ENCODE measurements around the gene ERVFRD-1. TPM values are rescaled to one million over a fixed set of nuclear protein-coding genes. Genes with fewer than 3 reads are reported as not detected.
"Not testable (repeated sequence)": the region's sequence is repeated elsewhere in the genome, so short reads cannot be mapped to it uniquely, and the experiment has no call there.

The ERVFRD-1 gene
- total RNA-seq, 2 experiments from 2014 or later, result not detected

DNA sequence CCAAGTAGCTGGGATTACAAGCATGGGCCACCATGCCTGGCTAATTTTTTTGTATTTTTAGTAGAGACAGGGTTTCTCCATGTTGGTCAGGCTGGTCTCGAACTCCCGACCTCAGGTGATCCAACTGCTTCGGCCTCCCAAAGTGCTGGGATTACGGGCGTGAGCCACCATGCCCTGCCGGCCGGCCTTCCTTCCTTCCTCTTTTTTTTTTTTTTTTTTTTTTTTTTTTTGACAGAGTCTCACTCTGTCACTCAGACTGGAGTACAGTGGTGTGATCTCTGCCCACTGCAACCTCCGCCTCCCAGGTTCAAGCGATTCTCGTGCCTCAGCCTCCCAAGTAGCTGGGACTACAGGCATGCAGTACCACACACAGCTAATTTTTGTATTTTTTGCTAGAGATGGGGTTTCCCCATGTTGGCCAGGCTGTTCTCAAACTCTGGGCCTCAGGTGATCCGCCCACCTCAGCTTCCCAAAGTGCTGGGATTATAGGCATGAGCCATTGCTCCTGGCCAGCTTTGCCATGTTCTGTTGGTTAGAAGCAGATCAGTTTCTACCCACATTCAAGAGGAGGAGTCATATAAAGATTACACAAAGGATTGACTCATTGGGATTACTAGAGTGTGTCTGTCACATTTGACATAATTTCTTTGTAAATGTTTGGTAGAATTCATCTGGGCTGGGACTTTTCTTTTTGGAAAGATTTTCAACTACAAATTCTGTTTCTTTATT is 4.4 kb upstream of the ERVFRD-1 start:
- CTCF ChIA-PET; H3K4me3 Mint-ChIP-seq; H3K9me3 Mint-ChIP-seq (ENCODE audit: low read depth); H3K27ac Mint-ChIP-seq; ATAC-seq; DNase-seq; H3K36me3 Mint-ChIP-seq; H3K27me3 Mint-ChIP-seq: not testable (repeated sequence)
- peaks cover 20% of the 10 kb centered on the region for H3K4me1 Mint-ChIP-seq

DNA sequence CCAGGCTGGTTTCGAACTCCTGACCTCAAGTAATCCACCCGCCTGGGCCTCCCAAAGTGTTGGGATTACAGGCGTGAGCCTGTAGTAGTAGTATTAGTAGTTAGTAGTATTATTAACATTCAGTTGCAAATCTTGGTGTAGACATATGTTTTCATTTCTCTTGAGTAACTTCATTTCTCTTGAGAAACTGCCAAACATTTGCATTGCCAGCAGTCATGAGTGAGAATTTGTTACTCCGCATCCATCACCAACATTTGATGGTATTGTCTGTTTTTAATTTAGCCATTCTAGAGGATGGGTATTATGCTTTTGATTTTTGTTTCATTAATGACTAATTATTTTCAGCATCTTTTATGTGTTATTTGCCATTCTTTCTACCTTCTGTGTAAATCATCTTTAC is 1.5 kb upstream of the ERVFRD-1 start:
- no peak overlapping the region for H3K4me3 Mint-ChIP-seq
- no peaks in the 10 kb centered on the region for H3K27me3 Mint-ChIP-seq
- H3K4me1 Mint-ChIP-seq, result peaks cover 22% of the 10 kb centered on the region
- CTCF ChIA-PET, result interaction anchor here (1.6 kb wide), 1 partner anchor 44 kb away, joined by 4 read pairs; no protein-coding TSS in a partner anchor
- no peak overlapping the region for H3K27ac Mint-ChIP-seq
- no peak for DNase-seq
- H3K36me3 Mint-ChIP-seq, result peaks cover 3% of the 10 kb centered on the region
- no peaks in the 10 kb centered on the region for H3K9me3 Mint-ChIP-seq (ENCODE audit: low read depth)
- no peak for ATAC-seq

DNA sequence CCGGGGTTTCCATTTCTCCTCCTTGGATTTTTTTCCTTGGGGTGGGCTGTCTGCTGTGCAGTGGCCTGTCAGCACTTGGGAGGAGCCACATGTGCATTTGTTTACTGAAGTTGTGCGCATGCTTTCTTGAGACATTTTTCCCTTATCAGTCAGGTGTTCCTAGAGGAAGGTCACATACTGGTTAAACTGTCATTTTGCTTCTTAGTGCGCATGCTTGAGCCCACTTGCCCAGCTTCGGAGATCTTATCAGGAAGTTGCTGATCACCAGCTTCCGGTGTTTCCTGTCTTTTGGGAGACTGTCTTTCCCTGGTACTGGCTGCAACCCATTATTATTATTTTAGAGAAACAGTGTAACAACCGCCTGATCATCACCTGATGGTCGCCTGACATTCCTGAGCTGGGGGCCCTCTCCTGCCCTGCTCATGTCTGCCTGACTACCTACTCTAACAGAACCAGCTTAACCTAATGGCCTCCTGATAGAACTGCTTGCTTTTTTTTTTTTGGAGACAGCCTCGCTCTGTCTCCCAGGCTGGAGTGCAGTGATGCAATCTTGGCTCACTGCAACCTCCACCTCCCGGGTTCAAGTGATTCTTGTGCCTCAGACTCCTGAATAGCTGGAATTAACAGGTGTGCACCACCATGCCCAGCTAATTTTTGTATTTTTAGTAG is 378 bp upstream of the ERVFRD-1 start:
- ATAC-seq, result no peak
- Mint-ChIP-seq H3K4me3 (no peak overlapping the region), H3K9me3 (ENCODE audit: low read depth) (no peaks in the 10 kb centered on the region), H3K4me1 (peaks cover 22% of the 10 kb centered on the region), H3K27ac (no peak overlapping the region), H3K36me3 (peaks cover 3% of the 10 kb centered on the region), H3K27me3 (no peaks in the 10 kb centered on the region)
- DNase-seq, result no peak
- CTCF ChIA-PET, result interaction anchor here (1.0 kb wide), 1 partner anchor 14 kb away, joined by 3 read pairs; no protein-coding TSS in a partner anchor

DNA sequence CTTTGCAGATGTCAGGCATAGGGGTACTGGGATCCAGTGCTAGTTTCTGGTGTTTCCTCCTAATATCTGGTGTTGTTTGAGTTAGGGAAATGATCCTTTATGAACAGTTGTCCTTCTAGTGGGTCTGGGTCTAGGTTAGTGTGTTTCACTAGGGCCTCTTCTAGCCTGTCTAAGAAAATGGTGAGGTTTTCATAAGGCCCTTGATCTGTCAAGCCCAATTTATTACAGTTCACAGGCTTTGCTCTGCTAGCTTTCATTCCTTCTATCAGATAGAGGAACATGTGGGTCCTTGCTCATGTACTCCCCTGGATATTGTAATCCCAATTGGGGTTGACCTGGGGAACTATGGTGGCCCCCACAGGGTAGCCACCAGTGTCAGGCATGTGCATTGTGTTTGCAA is 2.8 kb downstream of the ERVFRD-1 start:
- H3K9me3 Mint-ChIP-seq (ENCODE audit: low read depth), result no peaks in the 10 kb centered on the region
- DNase-seq, result no peak
- no peak overlapping the region for H3K4me3 Mint-ChIP-seq
- CTCF ChIA-PET, result no interaction called here
- ATAC-seq, result no peak
- no peak overlapping the region for H3K27ac Mint-ChIP-seq
- no peaks in the 10 kb centered on the region for H3K27me3 Mint-ChIP-seq
- peaks cover 17% of the 10 kb centered on the region for H3K4me1 Mint-ChIP-seq
- peaks cover 4% of the 10 kb centered on the region for H3K36me3 Mint-ChIP-seq

DNA sequence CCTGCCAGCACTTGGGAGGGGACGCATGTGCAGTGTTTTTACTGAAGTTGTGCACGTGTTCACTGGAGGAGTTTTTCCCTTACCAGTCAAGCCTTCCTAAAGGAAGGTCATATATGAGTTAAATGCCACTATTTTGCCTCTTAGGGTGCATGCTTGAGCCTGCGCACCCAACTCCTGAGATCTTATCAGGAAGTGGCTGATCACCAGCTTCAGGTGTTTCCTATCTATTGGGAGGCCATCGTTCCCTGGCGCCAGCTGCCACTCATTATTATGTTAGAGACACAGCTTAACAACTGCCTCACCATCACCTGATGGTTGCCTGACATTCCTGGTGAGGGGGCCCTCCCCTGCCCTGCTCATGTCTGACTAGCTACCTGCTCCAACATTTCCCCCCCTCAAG is 8.5 kb downstream of the ERVFRD-1 start:
- no peaks in the 10 kb centered on the region for H3K27me3 Mint-ChIP-seq
- H3K4me1 Mint-ChIP-seq, result peaks cover 3% of the 10 kb centered on the region
- no peak overlapping the region for H3K4me3 Mint-ChIP-seq
- no peak for ATAC-seq
- H3K36me3 Mint-ChIP-seq, result peaks cover 40% of the 10 kb centered on the region
- DNase-seq, result no peak
- H3K9me3 Mint-ChIP-seq (ENCODE audit: low read depth), result no peaks in the 10 kb centered on the region
- CTCF ChIA-PET, result no interaction called here
- no peak overlapping the region for H3K27ac Mint-ChIP-seq

DNA sequence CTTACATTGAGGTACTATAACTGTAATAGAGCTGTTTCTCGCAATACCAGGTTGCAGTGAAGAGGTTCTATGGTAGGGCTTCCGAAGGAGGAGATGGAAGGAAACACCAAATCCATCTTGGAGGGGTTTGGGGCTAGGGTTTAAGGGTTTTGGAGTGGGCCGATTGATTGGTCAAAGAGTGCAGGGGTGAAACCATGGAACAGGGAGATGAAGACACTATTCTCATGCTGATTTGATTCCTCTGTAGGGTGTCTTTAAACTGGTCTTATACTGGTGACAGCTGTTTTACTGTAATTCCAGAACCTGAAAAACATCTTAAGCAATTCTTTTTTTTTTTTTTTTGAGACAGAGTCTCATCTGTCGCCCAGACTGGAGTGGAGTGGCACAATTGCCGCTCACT is 10.1 kb downstream of the ERVFRD-1 start:
- no peak overlapping the region for H3K4me3 Mint-ChIP-seq
- peaks cover 44% of the 10 kb centered on the region for H3K36me3 Mint-ChIP-seq
- no peak overlapping the region for H3K27ac Mint-ChIP-seq
- CTCF ChIA-PET, result interaction anchor here (1.0 to 1.6 kb wide), 2 partner anchors 394 to 395 kb away, joined by 3 to 4 read pairs; no protein-coding TSS in a partner anchor
- no peak for ATAC-seq
- DNase-seq, result no peak
- no peaks in the 10 kb centered on the region for H3K9me3 Mint-ChIP-seq (ENCODE audit: low read depth)
- peaks cover 8% of the 10 kb centered on the region for H3K4me1 Mint-ChIP-seq
- no peaks in the 10 kb centered on the region for H3K27me3 Mint-ChIP-seq

DNA sequence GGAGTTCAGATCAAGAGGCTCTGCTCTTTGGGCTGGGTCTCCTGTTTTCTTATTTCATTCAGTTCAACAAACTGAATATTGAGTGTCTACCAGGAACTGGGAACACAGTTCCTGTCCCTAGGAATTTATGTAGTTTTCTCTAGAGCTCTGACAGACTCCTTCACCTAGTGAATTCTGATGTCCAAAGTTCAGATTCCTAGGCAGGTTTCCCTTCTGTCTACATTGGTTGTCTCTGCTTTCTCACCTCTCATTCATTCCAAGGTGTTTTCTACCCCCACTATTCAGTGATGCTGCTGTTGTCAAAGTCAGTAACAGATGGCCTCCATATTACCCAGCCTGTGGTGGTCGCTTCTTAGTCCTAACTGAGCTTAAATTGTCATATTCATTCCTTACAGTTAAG is 13.5 kb downstream of the ERVFRD-1 start:
- Mint-ChIP-seq H3K4me1 (peaks cover 26% of the 10 kb centered on the region), H3K27me3 (no peaks in the 10 kb centered on the region), H3K4me3 (no peak overlapping the region), H3K27ac (no peak overlapping the region), H3K9me3 (ENCODE audit: low read depth) (no peaks in the 10 kb centered on the region), H3K36me3 (peaks cover 38% of the 10 kb centered on the region)
- DNase-seq (no peak), ATAC-seq (no peak)
- CTCF ChIA-PET, result interaction anchor here (1.5 kb wide), 1 partner anchor 13 kb away, joined by 3 read pairs; the partner anchor contains the start of gene ERVFRD-1

DNA sequence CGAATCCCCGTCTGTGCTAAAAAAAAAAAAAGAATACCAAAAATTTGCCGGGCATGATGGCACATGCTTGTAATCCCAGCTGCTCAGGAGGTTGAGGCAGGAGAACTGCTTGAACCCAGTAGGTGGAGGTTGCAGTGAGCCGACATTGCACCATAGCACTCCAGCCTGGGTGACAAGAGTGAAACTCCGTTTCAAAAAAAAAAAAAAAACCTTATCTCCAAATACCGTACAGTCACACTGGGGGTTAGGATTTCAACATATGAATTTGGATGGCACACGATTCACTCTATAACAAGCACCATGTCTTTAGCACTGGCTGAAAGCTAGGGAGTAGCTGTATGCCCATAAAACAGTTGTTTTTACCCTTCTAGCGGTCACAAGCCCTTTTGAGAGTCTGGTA is 14.0 kb downstream of the ERVFRD-1 start:
- CTCF ChIA-PET, result interaction anchor here (1.3 to 1.5 kb wide), 2 partner anchors 14 to 399 kb away, joined by 3 to 4 read pairs; partner anchors contain the start of gene ERVFRD-1
- no peak for DNase-seq
- H3K27me3 Mint-ChIP-seq, result no peaks in the 10 kb centered on the region
- H3K4me1 Mint-ChIP-seq, result peaks cover 31% of the 10 kb centered on the region
- no peak overlapping the region for H3K4me3 Mint-ChIP-seq
- H3K36me3 Mint-ChIP-seq, result peaks cover 33% of the 10 kb centered on the region
- H3K27ac Mint-ChIP-seq, result no peak overlapping the region
- no peak for ATAC-seq
- H3K9me3 Mint-ChIP-seq (ENCODE audit: low read depth), result no peaks in the 10 kb centered on the region

DNA sequence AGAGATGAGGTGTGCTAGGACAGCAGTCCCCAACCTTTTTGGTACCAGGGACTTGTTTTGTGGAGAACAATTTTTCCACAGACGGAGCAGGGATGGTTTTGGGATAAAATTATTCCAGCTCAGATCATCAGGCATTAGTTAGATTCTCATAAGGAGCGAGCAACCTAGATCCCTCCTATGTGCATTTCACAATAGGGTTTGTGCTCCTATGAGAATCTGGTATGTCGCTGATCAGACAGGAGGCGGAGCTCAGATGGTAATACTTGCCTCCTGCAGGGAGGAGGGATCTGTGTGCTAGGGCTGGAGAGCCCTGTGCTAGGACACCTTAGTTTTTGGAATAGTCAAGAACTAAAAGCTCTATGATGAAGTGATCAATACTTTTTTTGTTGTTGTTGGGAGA is 15.4 kb downstream of the ERVFRD-1 start:
- CTCF ChIA-PET, result interaction anchor here (0.8 to 1.3 kb wide), 3 partner anchors 10 to 400 kb away, joined by 3 to 4 read pairs (median 3); no protein-coding TSS in a partner anchor
- Mint-ChIP-seq H3K4me3 (peak overlapping the region; percentile 54), H3K9me3 (ENCODE audit: low read depth) (no peaks in the 10 kb centered on the region), H3K4me1 (peaks cover 36% of the 10 kb centered on the region), H3K36me3 (peaks cover 28% of the 10 kb centered on the region), H3K27ac (no peak overlapping the region), H3K27me3 (no peaks in the 10 kb centered on the region)
- ATAC-seq, result no peak
- DNase-seq, result peak; percentile 49

DNA sequence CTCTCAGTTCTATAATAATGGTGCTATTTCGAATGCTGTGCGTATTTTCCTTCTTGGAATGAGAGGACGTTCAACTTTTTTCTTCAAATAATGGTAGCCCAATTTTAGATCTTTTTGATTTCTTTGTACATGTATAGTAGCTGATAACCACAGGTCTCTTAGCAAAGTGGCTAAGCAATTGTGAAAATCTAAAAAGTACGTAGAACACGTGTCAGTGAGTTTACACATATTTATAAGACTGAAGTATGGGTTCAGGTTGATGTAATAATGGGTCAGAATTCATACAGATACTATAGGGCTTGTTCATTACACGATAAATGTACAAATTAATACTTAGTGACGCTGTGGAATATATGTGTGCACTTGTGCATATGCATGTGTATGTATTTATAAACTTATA is 16.6 kb downstream of the ERVFRD-1 start:
- Mint-ChIP-seq H3K4me1 (peaks cover 33% of the 10 kb centered on the region), H3K9me3 (ENCODE audit: low read depth) (no peaks in the 10 kb centered on the region), H3K36me3 (peaks cover 20% of the 10 kb centered on the region), H3K27ac (peak overlapping the region; percentile 97), H3K4me3 (peak overlapping the region; percentile 97), H3K27me3 (no peaks in the 10 kb centered on the region)
- CTCF ChIA-PET, result interaction anchor here (0.6 to 1.0 kb wide), 2 partner anchors 28 to 128 kb away, joined by 3 read pairs; no protein-coding TSS in a partner anchor
- ATAC-seq (no peak), DNase-seq (no peak)

DNA sequence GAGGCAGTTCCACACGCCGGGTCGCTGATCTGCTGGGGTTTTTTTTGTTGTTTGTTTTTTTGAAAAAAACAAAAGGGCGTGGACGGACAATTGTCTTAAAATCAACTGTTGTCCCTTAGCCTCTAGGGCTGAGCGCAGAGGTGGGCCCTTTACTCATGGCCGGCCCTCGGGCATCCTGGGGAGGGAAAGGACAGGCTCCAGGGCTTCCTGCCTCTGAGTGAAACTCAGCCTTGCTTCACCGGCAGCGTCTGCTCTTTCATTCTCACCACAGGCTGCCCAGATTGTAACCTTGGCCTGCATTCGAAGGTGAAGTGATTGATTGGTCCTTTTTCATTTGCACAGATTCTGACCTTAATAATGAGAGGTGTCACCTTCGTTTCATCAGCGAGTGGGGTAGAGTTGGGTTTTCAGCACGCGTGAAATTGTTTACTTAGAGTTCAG is 17.1 kb downstream of the ERVFRD-1 start:
- DNase-seq (peak; percentile 78), ATAC-seq (peak; percentile 32)
- Mint-ChIP-seq H3K27me3 (no peaks in the 10 kb centered on the region), H3K27ac (peak overlapping the region; percentile 97), H3K4me1 (peaks cover 33% of the 10 kb centered on the region), H3K9me3 (ENCODE audit: low read depth) (no peaks in the 10 kb centered on the region), H3K4me3 (peak overlapping the region; percentile 97), H3K36me3 (peaks cover 15% of the 10 kb centered on the region)
- CTCF ChIA-PET, result interaction anchor here (0.6 to 1.0 kb wide), 2 partner anchors 29 to 129 kb away, joined by 3 read pairs; no protein-coding TSS in a partner anchor

DNA sequence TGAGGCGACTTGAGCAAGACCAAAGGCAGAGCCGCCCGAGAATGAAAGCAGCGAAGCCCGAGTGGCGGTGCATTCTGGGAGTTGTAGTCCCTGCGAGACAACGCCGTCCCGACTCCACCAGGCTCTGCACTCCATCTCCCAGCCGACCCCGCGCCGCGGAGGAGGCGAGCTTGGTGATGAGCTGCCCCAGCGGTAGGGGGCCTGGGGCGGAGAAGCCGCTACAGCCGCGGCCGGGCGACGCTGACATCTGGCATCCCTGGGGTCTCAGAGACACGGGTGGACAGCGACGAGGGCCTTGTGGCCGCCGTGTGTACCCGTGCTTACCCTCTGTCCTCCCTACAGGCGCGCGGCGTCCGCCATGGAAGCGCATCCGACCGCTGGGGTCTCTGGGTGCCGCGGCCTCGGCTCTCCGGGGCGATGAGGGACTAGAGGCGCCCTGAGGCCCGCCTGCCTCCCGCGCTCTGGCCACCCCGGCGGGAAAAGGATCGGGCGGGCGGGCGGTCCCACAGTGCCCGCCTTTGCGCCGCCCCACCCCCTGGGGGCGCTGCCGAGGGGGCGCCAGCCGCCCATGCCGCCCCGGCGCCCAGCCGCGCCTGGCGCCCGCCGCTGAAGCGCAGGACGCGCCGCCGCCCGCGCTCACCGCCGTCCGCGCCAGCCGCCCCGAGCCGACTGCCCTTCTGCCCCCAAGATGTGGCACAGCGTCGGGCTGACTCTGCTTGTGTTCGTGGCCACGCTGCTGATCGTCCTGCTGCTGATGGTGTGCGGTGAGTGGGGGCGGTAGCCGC is 17.7 kb downstream of the ERVFRD-1 start, which contains the start of gene SMIM13:
Gene SMIM13 (plus strand): TSS at position 209 of the 785 bp plus-strand sequence. CDS start 480 bp downstream, at position 689.
- Mint-ChIP-seq H3K9me3 (ENCODE audit: low read depth) (no peaks in the 10 kb centered on the region), H3K36me3 (peaks cover 11% of the 10 kb centered on the region), H3K27ac (peak within 1 kb of the TSS; percentile 97), H3K4me1 (peaks cover 33% of the 10 kb centered on the region), H3K4me3 (peak within 1 kb of the TSS; percentile 97), H3K27me3 (peaks cover 2% of the 10 kb centered on the region)
- CTCF ChIA-PET, result interaction anchor here (0.6 to 1.6 kb wide), 8 partner anchors 17 to 482 kb away, joined by 3 to 5 read pairs (median 3); no protein-coding TSS in a partner anchor
- ATAC-seq, result peak; percentile 94
- peak; percentile 98 for DNase-seq

DNA sequence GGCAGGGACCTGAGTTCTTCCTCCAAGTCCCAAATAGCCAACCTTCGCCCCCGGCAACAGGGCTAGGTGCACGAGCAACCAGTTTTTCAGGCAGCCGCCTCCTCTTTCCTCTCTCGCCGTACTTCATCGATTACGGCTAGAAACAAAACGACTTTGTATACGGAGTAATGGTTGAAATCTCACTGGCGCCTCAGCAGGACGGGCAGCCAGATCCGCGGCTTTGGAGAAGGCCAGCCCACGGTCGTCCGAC is 18.2 kb downstream of the ERVFRD-1 start:
- Mint-ChIP-seq H3K27ac (peak overlapping the region; percentile 95), H3K36me3 (peaks cover 8% of the 10 kb centered on the region), H3K9me3 (ENCODE audit: low read depth) (no peaks in the 10 kb centered on the region), H3K27me3 (peaks cover 2% of the 10 kb centered on the region), H3K4me1 (peaks cover 33% of the 10 kb centered on the region), H3K4me3 (peak overlapping the region; percentile 97)
- ATAC-seq (peak; percentile 12), DNase-seq (no peak)
- CTCF ChIA-PET, result interaction anchor here (0.8 to 1.6 kb wide), 7 partner anchors 16 to 482 kb away, joined by 3 to 5 read pairs (median 3); no protein-coding TSS in a partner anchor

All from activated CD8-positive, alpha-beta memory T cell treated with anti-CD3 and anti-CD28 coated beads, Interleukin-2, amount 10 ng/mL, durations not matched to agents 7 days and 5 days (primary cell).